ENCODE data around the gene VASH2. TPM values are rescaled to one million over a fixed set of nuclear protein-coding genes. Genes with fewer than 3 reads are reported as not detected.

Gene VASH2
- total RNA-seq, 1 experiment from 2014 or later = 3.2 TPM

DNA sequence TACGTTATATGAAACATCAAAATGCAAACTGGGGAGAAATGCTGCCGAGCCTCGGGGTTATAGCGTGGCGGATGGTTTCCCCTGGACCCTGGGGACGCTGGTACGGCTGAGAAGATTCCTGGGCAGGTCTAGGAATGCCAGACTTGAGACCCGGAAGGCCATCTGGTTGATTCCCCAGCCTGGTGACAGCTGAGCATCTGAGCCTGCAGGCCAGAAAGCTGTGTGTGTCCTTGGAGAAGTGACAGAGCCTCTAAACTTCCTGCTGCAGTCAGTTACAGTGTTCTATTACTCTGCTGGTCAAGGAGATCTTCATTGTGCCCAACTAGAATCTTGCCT is 2.3 kb downstream of the VASH2 start:
- H3K4me1 Mint-ChIP-seq (ENCODE audit: low read depth, unreplicated experiment) = no peaks in the 10 kb centered on the region

DNA sequence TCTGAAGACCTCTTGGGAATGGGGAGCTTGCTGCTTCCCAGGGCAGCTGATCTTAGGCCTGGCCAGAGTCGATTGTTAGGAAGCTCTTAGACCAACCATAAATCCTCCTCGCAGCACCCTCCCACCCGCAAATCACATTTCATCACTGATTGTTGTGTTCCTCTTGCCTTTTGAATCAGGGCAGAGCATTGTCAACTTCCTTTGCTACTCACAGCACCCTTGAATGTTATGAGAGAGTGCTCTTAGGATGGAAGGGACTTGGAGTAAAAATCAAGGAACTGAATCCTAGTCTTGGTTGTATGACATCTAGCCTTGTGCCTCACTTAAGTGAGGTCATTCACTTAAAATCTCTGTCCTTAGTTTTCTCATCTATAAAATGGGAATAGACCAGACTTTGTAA is 3.0 kb downstream of the VASH2 start:
- no peaks in the 10 kb centered on the region for H3K4me1 Mint-ChIP-seq (ENCODE audit: low read depth, unreplicated experiment)
- intact Hi-C loops (cut with micrococcal nuclease; ENCODE audit: unreplicated experiment) = no loop called here
- TF ChIP-seq, protein P1, sequence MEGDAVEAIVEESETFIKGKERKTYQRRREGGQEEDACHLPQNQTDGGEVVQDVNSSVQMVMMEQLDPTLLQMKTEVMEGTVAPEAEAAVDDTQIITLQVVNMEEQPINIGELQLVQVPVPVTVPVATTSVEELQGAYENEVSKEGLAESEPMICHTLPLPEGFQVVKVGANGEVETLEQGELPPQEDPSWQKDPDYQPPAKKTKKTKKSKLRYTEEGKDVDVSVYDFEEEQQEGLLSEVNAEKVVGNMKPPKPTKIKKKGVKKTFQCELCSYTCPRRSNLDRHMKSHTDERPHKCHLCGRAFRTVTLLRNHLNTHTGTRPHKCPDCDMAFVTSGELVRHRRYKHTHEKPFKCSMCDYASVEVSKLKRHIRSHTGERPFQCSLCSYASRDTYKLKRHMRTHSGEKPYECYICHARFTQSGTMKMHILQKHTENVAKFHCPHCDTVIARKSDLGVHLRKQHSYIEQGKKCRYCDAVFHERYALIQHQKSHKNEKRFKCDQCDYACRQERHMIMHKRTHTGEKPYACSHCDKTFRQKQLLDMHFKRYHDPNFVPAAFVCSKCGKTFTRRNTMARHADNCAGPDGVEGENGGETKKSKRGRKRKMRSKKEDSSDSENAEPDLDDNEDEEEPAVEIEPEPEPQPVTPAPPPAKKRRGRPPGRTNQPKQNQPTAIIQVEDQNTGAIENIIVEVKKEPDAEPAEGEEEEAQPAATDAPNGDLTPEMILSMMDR (IDR thresholded peaks at IDR 0.05; ENCODE audit: insufficient read depth in 1 of 2, low read depth in 1 of 2, low read length in 1 of 2, severe bottlenecking in 1 of 2, unreplicated experiment in 1 of 2) = no peak
- H3K4me3 Mint-ChIP-seq (ENCODE audit: unreplicated experiment) = no peak overlapping the region
- no peak overlapping the region for H3K27ac Mint-ChIP-seq (ENCODE audit: unreplicated experiment)
- DNase-seq = no peak
- Histone ChIP-seq H3K4me3 (ENCODE audit: low read depth, low read length) (no peak overlapping the region), H3K9me3 (no peaks in the 10 kb centered on the region), H3K36me3 (ENCODE audit: control insufficient read depth, insufficient read depth, low read length) (no peaks in the 10 kb centered on the region), H3K27me3 (replicated peaks; ENCODE audit: control insufficient read depth, insufficient read depth, low read length) (no peaks in the 10 kb centered on the region), H3K4me1 (no peaks in the 10 kb centered on the region)
- H3K9me3 Mint-ChIP-seq (ENCODE audit: unreplicated experiment) = no peaks in the 10 kb centered on the region
- peaks cover 7% of the 10 kb centered on the region for H3K36me3 Mint-ChIP-seq (ENCODE audit: insufficient read depth, unreplicated experiment)
- no TSS peak for BruUV-seq (replicated peaks)
- ChIA-PET CTCF (interaction anchor here (0.6 kb wide), 1 partner anchor 161 kb away, joined by 3 read pairs; no protein-coding TSS in a partner anchor), POLR2A (no interaction called here)
- H3K27me3 Mint-ChIP-seq (ENCODE audit: insufficient read depth, unreplicated experiment) = peaks cover 4% of the 10 kb centered on the region

More for the DNA sequence above, 2.3 kb downstream of the VASH2 start:
- no peak overlapping the region for H3K4me3 ChIP-seq (ENCODE audit: low read depth, low read length)
- H3K36me3 ChIP-seq (ENCODE audit: control insufficient read depth, insufficient read depth, low read length) = no peaks in the 10 kb centered on the region
- no peaks in the 10 kb centered on the region for H3K4me1 ChIP-seq
- Mint-ChIP-seq H3K27me3 (ENCODE audit: insufficient read depth, unreplicated experiment) (peaks cover 4% of the 10 kb centered on the region), H3K27ac (ENCODE audit: unreplicated experiment) (no peak overlapping the region), H3K9me3 (ENCODE audit: unreplicated experiment) (no peaks in the 10 kb centered on the region), H3K4me3 (ENCODE audit: unreplicated experiment) (no peak overlapping the region), H3K36me3 (ENCODE audit: insufficient read depth, unreplicated experiment) (peaks cover 7% of the 10 kb centered on the region)
- ChIA-PET POLR2A (no interaction called here), CTCF (interaction anchor here (0.6 kb wide), 1 partner anchor 160 kb away, joined by 3 read pairs; no protein-coding TSS in a partner anchor)
- TF ChIP-seq, protein P1 (IDR thresholded peaks at IDR 0.05; ENCODE audit: insufficient read depth in 1 of 2, low read depth in 1 of 2, low read length in 1 of 2, severe bottlenecking in 1 of 2, unreplicated experiment in 1 of 2) = no peak
- no peak for DNase-seq
- H3K9me3 ChIP-seq = no peaks in the 10 kb centered on the region
- no peaks in the 10 kb centered on the region for H3K27me3 ChIP-seq (replicated peaks; ENCODE audit: control insufficient read depth, insufficient read depth, low read length)
- intact Hi-C loops (cut with micrococcal nuclease; ENCODE audit: unreplicated experiment) = no loop called here
- no TSS peak for BruUV-seq (replicated peaks)

DNA sequence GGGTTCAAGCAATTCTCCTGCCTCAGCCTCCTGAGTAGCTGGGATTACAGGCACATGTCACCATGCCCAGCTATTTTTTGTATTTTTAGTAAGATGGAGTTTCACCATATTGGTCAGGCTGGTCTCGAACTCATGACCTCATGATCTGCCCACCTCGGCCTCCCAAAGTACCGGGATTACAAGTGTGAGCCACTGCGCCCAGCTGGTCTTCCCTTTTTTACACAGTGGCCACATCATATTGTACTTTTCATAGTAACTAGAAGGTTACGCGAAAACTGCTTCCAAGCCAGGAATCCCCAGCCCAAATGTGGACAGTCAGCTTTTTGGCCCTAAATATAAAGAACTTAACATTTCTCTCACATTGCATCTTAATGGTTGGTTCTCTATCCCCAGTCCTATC is 4.2 kb downstream of the VASH2 start:
- H3K4me3 ChIP-seq (ENCODE audit: low read depth, low read length) = no peak overlapping the region
- no TSS peak for BruUV-seq (replicated peaks)
- ChIA-PET POLR2A (no interaction called here), CTCF (no interaction called here)
- Mint-ChIP-seq H3K36me3 (ENCODE audit: insufficient read depth, unreplicated experiment) (peaks cover 7% of the 10 kb centered on the region), H3K4me3 (ENCODE audit: unreplicated experiment) (no peak overlapping the region), H3K9me3 (ENCODE audit: unreplicated experiment) (no peaks in the 10 kb centered on the region), H3K27me3 (ENCODE audit: insufficient read depth, unreplicated experiment) (peaks cover 4% of the 10 kb centered on the region), H3K27ac (ENCODE audit: unreplicated experiment) (no peak overlapping the region), H3K4me1 (ENCODE audit: low read depth, unreplicated experiment) (no peaks in the 10 kb centered on the region)
- DNase-seq = no peak
- H3K4me1 ChIP-seq = no peaks in the 10 kb centered on the region
- no peaks in the 10 kb centered on the region for H3K36me3 ChIP-seq (ENCODE audit: control insufficient read depth, insufficient read depth, low read length)
- no peaks in the 10 kb centered on the region for H3K27me3 ChIP-seq (replicated peaks; ENCODE audit: control insufficient read depth, insufficient read depth, low read length)
- intact Hi-C loops (cut with micrococcal nuclease; ENCODE audit: unreplicated experiment) = no loop called here
- H3K9me3 ChIP-seq = no peaks in the 10 kb centered on the region
- TF ChIP-seq, protein P1 (IDR thresholded peaks at IDR 0.05; ENCODE audit: insufficient read depth in 1 of 2, low read depth in 1 of 2, low read length in 1 of 2, severe bottlenecking in 1 of 2, unreplicated experiment in 1 of 2) = no peak

Data from Caco-2 (cell line).